ENCODE data around the gene TMEM178B.
"Not testable (repeated sequence)": the region's sequence is repeated elsewhere in the genome, so short reads cannot be mapped to it uniquely, and the experiment has no call there.

TMEM178B gene
- total RNA-seq, result 0 to 6.8 (median 0.67) reads per million in 9 experiments

- H3K36me3 Mint-ChIP-seq (ENCODE audit: insufficient read depth), result no peaks in the 10 kb centered on the region
- DNase-seq (no peak), ATAC-seq (replicated peaks) (peak; percentile 25)
- H3K9me3 Mint-ChIP-seq, result no peaks in the 10 kb centered on the region
- H3K4me1 Mint-ChIP-seq (ENCODE audit: low read depth in 2 of 2), result peaks cover 19 to 24% of the 10 kb centered on the region in 2 donors
- H3K4me3 Mint-ChIP-seq, result peak within 1 kb of the TSS; percentile 82 to 84
- H3K27ac Mint-ChIP-seq, result no peak within 1 kb of the TSS
- H3K27me3 Mint-ChIP-seq, result peaks cover 43 to 46% of the 10 kb centered on the region in 2 donors
These were observed at the start of gene TMEM178B for GRCh38 chr7:141073641-141074161. Gene TMEM178B, plus strand, starts transcription at chr7:141074064.

- Mint-ChIP-seq H3K9me3 (peaks cover 4 to 5% of the 10 kb centered on the region in 2 donors), H3K27me3 (peaks cover 56 to 74% of the 10 kb centered on the region in 2 donors)
- no peak for DNase-seq
These were observed 49.2 kb upstream of the TMEM178B start for GRCh38 chr7:141024668-141025067.

GRCh38 chr7:141027043-141027442 lies 46.8 kb upstream of the TMEM178B start:
- Mint-ChIP-seq H3K4me1 (ENCODE audit: low read depth in 2 of 2) (no peaks in the 10 kb centered on the region), H3K27me3 (peaks cover 59 to 78% of the 10 kb centered on the region in 2 donors), H3K36me3 (ENCODE audit: insufficient read depth) (no peaks in the 10 kb centered on the region), H3K27ac (no peak overlapping the region), H3K4me3 (no peak overlapping the region), H3K9me3 (peaks cover 4 to 5% of the 10 kb centered on the region in 2 donors)
- no peak for ATAC-seq (replicated peaks)
- DNase-seq, result no peak

More at GRCh38 chr7:141024668-141025067, 49.2 kb upstream of the TMEM178B start:
- Mint-ChIP-seq H3K4me1 (ENCODE audit: low read depth in 2 of 2) (no peaks in the 10 kb centered on the region), H3K4me3 (no peak overlapping the region), H3K27ac (no peak overlapping the region), H3K36me3 (ENCODE audit: insufficient read depth) (no peaks in the 10 kb centered on the region)
- ATAC-seq (replicated peaks), result no peak

GRCh38 chr7:141028767-141029166 lies 45.1 kb upstream of the TMEM178B start:
- ATAC-seq (replicated peaks) (no peak), DNase-seq (no peak)
- Mint-ChIP-seq H3K27me3 (peaks cover 48 to 70% of the 10 kb centered on the region in 2 donors), H3K36me3 (ENCODE audit: insufficient read depth) (no peaks in the 10 kb centered on the region), H3K27ac (no peak overlapping the region), H3K4me3 (no peak overlapping the region), H3K4me1 (ENCODE audit: low read depth in 2 of 2) (no peaks in the 10 kb centered on the region), H3K9me3 (peaks cover 4 to 5% of the 10 kb centered on the region in 2 donors)

- H3K9me3 Mint-ChIP-seq; DNase-seq; H3K4me1 Mint-ChIP-seq (ENCODE audit: low read depth in 2 of 2); H3K36me3 Mint-ChIP-seq (ENCODE audit: insufficient read depth); H3K4me3 Mint-ChIP-seq; ATAC-seq (replicated peaks); H3K27ac Mint-ChIP-seq: not testable (repeated sequence)
- peaks cover 45 to 65% of the 10 kb centered on the region in 2 donors for H3K27me3 Mint-ChIP-seq
These were observed 41.1 kb upstream of the TMEM178B start for GRCh38 chr7:141032539-141033323.

GRCh38 chr7:141038100-141038499 lies 35.8 kb upstream of the TMEM178B start:
- H3K27me3 Mint-ChIP-seq, result peaks cover 39 to 58% of the 10 kb centered on the region in 2 donors
- H3K9me3 Mint-ChIP-seq; H3K36me3 Mint-ChIP-seq (ENCODE audit: insufficient read depth); H3K4me3 Mint-ChIP-seq; DNase-seq; ATAC-seq (replicated peaks); H3K27ac Mint-ChIP-seq; H3K4me1 Mint-ChIP-seq (ENCODE audit: low read depth in 2 of 2): not testable (repeated sequence)

GRCh38 chr7:141039376-141039775 lies 34.5 kb upstream of the TMEM178B start:
- no peak for ATAC-seq (replicated peaks)

GRCh38 chr7:141042222-141043193 lies 31.4 kb upstream of the TMEM178B start:
- H3K36me3 Mint-ChIP-seq (ENCODE audit: insufficient read depth), result no peaks in the 10 kb centered on the region
- no peaks in the 10 kb centered on the region for H3K4me1 Mint-ChIP-seq (ENCODE audit: low read depth in 2 of 2)
- ATAC-seq (replicated peaks) (no peak), DNase-seq (no peak)
- H3K9me3 Mint-ChIP-seq, result no peaks in the 10 kb centered on the region
- H3K27me3 Mint-ChIP-seq, result peaks cover 47 to 73% of the 10 kb centered on the region in 2 donors
- H3K27ac Mint-ChIP-seq, result no peak overlapping the region
- H3K4me3 Mint-ChIP-seq, result no peak overlapping the region

More at GRCh38 chr7:141039376-141039775, 34.5 kb upstream of the TMEM178B start:
- no peak overlapping the region for H3K27ac Mint-ChIP-seq
- DNase-seq, result no peak
- no peak overlapping the region for H3K4me3 Mint-ChIP-seq
- H3K27me3 Mint-ChIP-seq, result peaks cover 35 to 62% of the 10 kb centered on the region in 2 donors
- no peaks in the 10 kb centered on the region for H3K4me1 Mint-ChIP-seq (ENCODE audit: low read depth in 2 of 2)
- no peaks in the 10 kb centered on the region for H3K9me3 Mint-ChIP-seq
- no peaks in the 10 kb centered on the region for H3K36me3 Mint-ChIP-seq (ENCODE audit: insufficient read depth)

GRCh38 chr7:141043616-141044015 lies 30.2 kb upstream of the TMEM178B start:
- no peaks in the 10 kb centered on the region for H3K4me1 Mint-ChIP-seq (ENCODE audit: low read depth in 2 of 2)
- no peaks in the 10 kb centered on the region for H3K9me3 Mint-ChIP-seq
- ATAC-seq (replicated peaks), result no peak
- H3K36me3 Mint-ChIP-seq (ENCODE audit: insufficient read depth), result no peaks in the 10 kb centered on the region
- no peak for DNase-seq
- H3K27me3 Mint-ChIP-seq, result peaks cover 47 to 81% of the 10 kb centered on the region in 2 donors
- H3K27ac Mint-ChIP-seq, result no peak overlapping the region
- H3K4me3 Mint-ChIP-seq, result no peak overlapping the region

GRCh38 chr7:141045126-141045841 lies 28.6 kb upstream of the TMEM178B start:
- Mint-ChIP-seq H3K36me3 (ENCODE audit: insufficient read depth) (no peaks in the 10 kb centered on the region), H3K4me1 (ENCODE audit: low read depth in 2 of 2) (no peaks in the 10 kb centered on the region), H3K27ac (no peak overlapping the region), H3K27me3 (peaks cover 37 to 75% of the 10 kb centered on the region in 2 donors), H3K4me3 (no peak overlapping the region), H3K9me3 (no peaks in the 10 kb centered on the region)
- no peak for ATAC-seq (replicated peaks)
- DNase-seq, result no peak

- Mint-ChIP-seq H3K27ac (no peak overlapping the region), H3K9me3 (no peaks in the 10 kb centered on the region), H3K36me3 (ENCODE audit: insufficient read depth) (no peaks in the 10 kb centered on the region), H3K4me3 (no peak overlapping the region), H3K27me3 (peaks cover 33 to 69% of the 10 kb centered on the region in 2 donors), H3K4me1 (ENCODE audit: low read depth in 2 of 2) (no peaks in the 10 kb centered on the region)
- DNase-seq (no peak), ATAC-seq (replicated peaks) (no peak)
These were observed 27.8 kb upstream of the TMEM178B start for GRCh38 chr7:141045842-141046620.

- DNase-seq (peak; percentile 47 to 56 (median 53)), ATAC-seq (replicated peaks) (peak; percentile 95)
- peak overlapping the region; percentile 2 to 15 for H3K4me3 Mint-ChIP-seq
- peaks cover 0 to 7% of the 10 kb centered on the region in 2 donors for H3K27me3 Mint-ChIP-seq
- H3K9me3 Mint-ChIP-seq, result no peaks in the 10 kb centered on the region
- peak overlapping the region; percentile 73 to 78 for H3K27ac Mint-ChIP-seq
- peaks cover 8 to 14% of the 10 kb centered on the region in 2 donors for H3K4me1 Mint-ChIP-seq (ENCODE audit: low read depth in 2 of 2)
- peaks cover 7% of the 10 kb centered on the region for H3K36me3 Mint-ChIP-seq (ENCODE audit: insufficient read depth)
These were observed 20.2 kb upstream of the TMEM178B start for GRCh38 chr7:141053626-141054025.
